Kidney epithelial cell (primary cell): ENCODE data around the gene ANGPT4. TPM values are rescaled to one million over a fixed set of nuclear protein-coding genes. Genes with fewer than 3 reads are reported as not detected.
A peak's percentile ranks its signal among the peaks of the same experiment; 100 is the strongest.
"Not testable (repeated sequence)": the region's sequence is repeated elsewhere in the genome, so short reads cannot be mapped to it uniquely, and the experiment has no call there.

ENCODE experiments used
- DNase-seq: peaks from one replicate; pipeline ENCODE4 v3.0.0-alpha.2; 2010; ENCODE audit warnings: low read depth
- H3K27me3 ChIP-seq: 2 replicates; pipeline ENCODE4 v1.6.0; 2011; ENCODE audit warnings: low read length; ENCODE audit not compliant: control insufficient read depth, insufficient read depth
- H3K36me3 ChIP-seq: 2 replicates; pipeline ENCODE4 v1.5.1; 2011; ENCODE audit warnings: low read length; ENCODE audit not compliant: control insufficient read depth, insufficient read depth
- H3K4me3 ChIP-seq: 2 replicates; pipeline ENCODE4 v1.5.1; 2011; ENCODE audit warnings: low read depth, mild to moderate bottlenecking, control low read depth, low read length
- CTCF ChIP-seq: IDR thresholded peaks from 2 replicates; pipeline ENCODE4 v1.5.1; 2011; ENCODE audit warnings: mild to moderate bottlenecking, moderate library complexity, low read length, control low read depth, inconsistent platforms; ENCODE audit not compliant: insufficient read depth, poor library complexity, severe bottlenecking
- total RNA-seq: library from RNA; depleted of rRNA; stranded (reverse); fragments of >200 nt; gene quantifications from 2 replicates; pipeline ENCODE4 v1.2.3, GENCODE V29; 2015

ANGPT4 gene
- total RNA-seq, 1 donor from 2014 or later = not detected

GRCh38 chr20:904039-904545 lies 12.0 kb downstream of the ANGPT4 start:
- TF ChIP-seq CTCF = no peak
- Histone ChIP-seq H3K36me3 (no peaks in the 10 kb centered on the region), H3K4me3 (no peak overlapping the region), H3K27me3 (no peaks in the 10 kb centered on the region)
- DNase-seq = no peak

GRCh38 chr20:897436-897835 lies 18.7 kb downstream of the ANGPT4 start:
- not testable (repeated sequence) for DNase-seq, H3K4me3 ChIP-seq, H3K36me3 ChIP-seq
- peaks cover 10% of the 10 kb centered on the region for H3K27me3 ChIP-seq

- no peak for TF ChIP-seq CTCF
- Histone ChIP-seq H3K27me3 (peaks cover 10% of the 10 kb centered on the region), H3K4me3 (no peak overlapping the region), H3K36me3 (no peaks in the 10 kb centered on the region)
- DNase-seq = no peak
Observed at GRCh38 chr20:896501-897025, 19.6 kb downstream of the ANGPT4 start.

- not testable (repeated sequence) for H3K36me3 ChIP-seq, DNase-seq, H3K4me3 ChIP-seq
- H3K27me3 ChIP-seq = peaks cover 33% of the 10 kb centered on the region
Observed at GRCh38 chr20:892371-892770, 23.8 kb downstream of the ANGPT4 start.

- peak; percentile 93 for DNase-seq
- Histone ChIP-seq H3K36me3 (no peaks in the 10 kb centered on the region), H3K4me3 (no peak overlapping the region), H3K27me3 (peaks cover 36% of the 10 kb centered on the region)
- TF ChIP-seq CTCF = no peak
Observed at GRCh38 chr20:891706-892080, 24.4 kb downstream of the ANGPT4 start.

GRCh38 chr20:891058-891705 lies 25.0 kb downstream of the ANGPT4 start:
- TF ChIP-seq CTCF = no peak
- no peaks in the 10 kb centered on the region for H3K36me3 ChIP-seq
- no peak overlapping the region for H3K4me3 ChIP-seq
- no peak for DNase-seq
- H3K27me3 ChIP-seq = peaks cover 36% of the 10 kb centered on the region

- no peak for DNase-seq
- peaks cover 38% of the 10 kb centered on the region for H3K27me3 ChIP-seq
- no peaks in the 10 kb centered on the region for H3K36me3 ChIP-seq
- no peak for TF ChIP-seq CTCF
- H3K4me3 ChIP-seq = no peak overlapping the region
Observed at GRCh38 chr20:890666-891057, 25.5 kb downstream of the ANGPT4 start.
